Pons (tissue), 1 donor: Measurements from ENCODE around the gene PTPRH.
"Not testable (repeated sequence)": the region's sequence is repeated elsewhere in the genome, so short reads cannot be mapped to it uniquely, and the experiment has no call there.

Experiments
- DNase-seq: peaks from one replicate; pipeline ENCODE4 v3.0.0-alpha.2; 2016; ENCODE audit warnings: low spot score

The PTPRH gene

DNA sequence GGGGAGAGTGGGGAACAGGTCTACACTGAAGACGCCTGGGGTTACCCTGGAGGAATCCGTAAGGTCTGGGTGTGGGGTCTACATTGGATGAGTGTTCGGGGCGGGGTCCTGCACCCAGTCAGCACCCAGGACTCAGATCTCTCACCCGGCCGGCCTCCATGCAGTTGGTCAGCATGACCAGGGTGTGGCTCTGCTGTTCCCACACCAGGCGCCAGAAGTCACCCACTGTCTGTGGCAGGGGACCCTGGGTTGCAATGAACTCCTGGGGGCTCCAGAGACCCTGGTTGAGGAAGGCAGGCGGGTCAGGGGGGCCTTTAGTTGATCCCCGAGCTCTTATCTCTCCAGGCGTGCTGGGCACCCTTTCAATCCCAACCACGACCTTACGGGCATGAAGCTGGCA is 23.2 kb downstream of the PTPRH start:
- no peak for DNase-seq

DNA sequence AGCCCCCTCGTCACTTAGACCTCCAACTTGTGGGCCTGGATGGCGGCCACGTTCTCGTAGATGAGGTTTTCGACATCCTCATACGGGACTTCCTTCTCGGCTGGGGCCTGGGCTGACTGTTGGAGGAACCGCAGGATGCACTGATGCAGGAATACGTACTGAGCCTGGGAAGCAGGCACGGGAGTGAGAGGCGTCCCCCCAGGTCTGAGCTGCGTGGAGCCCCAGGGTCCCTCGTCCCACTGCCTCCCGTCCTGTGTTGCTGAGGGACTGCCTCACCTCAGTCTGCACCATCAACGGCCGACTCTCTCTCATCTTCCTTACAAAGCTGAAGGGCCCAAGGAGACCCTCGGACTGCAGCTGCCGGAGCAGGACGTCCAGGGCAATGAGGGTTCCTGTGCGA is 27.6 kb downstream of the PTPRH start:
- DNase-seq = no peak

DNA sequence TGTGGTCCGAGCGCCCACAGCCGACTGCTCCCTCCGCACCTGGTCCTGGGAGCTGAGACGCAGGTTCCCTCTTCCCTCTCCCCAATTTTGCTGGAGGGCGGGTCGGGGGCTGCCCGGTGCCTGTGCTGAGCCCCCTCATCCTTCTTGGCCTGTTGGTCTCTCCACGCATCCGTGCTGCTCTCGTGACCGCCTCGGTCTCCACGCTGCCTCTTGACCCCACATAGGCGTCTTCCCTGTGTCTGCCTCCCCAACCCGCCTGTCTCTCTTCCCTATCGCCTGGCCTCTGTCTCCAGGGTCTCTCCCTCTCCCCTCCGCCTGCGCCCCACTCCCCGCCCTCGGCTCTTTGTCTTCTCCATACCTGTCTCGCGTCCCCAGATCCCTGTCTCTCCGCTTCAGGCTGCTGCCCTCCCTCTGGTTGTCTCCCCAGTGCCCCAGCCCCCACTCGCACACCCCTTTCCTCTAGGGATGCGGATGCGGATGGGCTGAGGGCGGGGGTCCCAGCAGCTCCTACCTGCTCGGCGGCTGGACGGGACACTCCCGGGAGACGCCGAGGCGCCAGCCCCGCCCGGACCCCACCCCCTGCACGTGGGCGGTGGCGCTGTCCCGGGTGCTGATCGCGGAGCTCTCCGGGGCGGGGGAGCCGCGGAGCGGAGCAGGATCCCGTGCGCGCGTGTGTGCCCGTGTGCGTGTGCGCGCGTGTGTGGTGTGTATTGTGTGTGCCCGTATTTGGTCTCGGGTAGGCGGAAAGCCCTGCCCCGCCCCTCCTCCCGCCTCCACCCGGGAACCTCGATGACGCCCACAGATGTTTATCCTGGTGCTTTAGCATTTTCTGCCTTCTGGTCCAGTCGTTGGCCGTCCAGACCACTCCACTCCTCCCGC is 29.5 kb downstream of the PTPRH start, which contains the start of gene SYT5:
SYT5 (minus strand) TSS at position 684 of the 879 bp plus-strand sequence. CDS start 1,248 bp downstream, outside the sequence.
- DNase-seq = no peak

DNA sequence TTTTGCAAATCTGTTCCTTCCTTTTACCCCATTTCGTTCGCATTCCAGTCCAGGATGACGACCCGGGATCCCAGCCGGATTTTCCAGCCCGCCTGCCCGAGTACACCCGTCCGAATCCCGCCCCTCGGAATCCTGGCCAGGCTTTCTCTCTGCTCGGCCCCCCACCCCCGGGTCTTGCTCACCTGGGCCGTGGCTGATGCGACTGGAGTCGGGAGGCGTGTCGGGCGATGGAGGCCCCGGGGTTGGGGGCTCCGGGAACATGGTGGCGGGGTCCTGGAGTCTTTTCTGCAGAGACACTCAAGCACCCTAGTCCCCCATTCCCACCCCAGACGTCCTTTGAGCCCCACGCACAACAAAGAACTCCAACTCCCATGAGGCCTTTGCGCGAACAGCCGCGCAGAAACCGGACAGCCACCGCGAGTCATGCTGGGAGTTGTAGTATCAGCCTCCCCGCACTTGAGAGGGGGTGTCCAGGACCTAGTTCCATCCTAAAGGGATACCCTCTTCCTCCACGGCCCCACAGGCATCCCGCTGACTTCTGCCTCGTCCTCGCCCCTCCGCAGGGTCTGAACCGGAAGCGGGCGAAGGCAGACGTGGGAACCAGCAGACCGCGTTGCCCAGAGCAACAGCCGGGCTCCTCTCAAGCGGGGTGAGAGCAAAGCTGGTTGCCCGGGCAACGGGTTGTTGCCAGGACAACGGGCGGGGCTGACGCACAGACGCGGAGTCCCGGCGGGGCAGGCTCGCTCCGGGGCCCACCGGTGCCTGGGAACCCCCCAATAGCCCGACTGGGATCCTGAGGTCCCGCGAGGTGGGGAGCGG is 30.3 kb downstream of the PTPRH start:
- peak; percentile 55 for DNase-seq

DNA sequence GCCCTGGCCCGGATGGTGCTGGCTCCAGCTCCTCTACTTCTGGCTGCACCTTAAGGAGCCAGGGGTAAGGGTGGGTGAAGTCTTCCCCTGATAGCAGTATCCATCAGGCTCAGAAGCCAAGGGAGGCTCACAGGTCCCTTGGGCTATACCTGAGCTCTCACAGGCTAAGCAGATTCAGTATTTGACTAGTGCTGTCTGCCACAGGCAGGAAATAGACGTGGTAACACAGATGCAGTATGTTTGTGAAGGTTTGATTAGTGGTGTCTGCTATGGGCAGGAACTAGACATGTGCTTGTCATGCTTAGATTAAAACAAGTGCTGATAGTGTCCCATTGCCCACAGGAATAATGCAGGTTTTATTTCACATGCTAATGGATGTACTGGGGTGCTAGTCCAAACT is 33.2 kb downstream of the PTPRH start:
- DNase-seq = no peak

DNA sequence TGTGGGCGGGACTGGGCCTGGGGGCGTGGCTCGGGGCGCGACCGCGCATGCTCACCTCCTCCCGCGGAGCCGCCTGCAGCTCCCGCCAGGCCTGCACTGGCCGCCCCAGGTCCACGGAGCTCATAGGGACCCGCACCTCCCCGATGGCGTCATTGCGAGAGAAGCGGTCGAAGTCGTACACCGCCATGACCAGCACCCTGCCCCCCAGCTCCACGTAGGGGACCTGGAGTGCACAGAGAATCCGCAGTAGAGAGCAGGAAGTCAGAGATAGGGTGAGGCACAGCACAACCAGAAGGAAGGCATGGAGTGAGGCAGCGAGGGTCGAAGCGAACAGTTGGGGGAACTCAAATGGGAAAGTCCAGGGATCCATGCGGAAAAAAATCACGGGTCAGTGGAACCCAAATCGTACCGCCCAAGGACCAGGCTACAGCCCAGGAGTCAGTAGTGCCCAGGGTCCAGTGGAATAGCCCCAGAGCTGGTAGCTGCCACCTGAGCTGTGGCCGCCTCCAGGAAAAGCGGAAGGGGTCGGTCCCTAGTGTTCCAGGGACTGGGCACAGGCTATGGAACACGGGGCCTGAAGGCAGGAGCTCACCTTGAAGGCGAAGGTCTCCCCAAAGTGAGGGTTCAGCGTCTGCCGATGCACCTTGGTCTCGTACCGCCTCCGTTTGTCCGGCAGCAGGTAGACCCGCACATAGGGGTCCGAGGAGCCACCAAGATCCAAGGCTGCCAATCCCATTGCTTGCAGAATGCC is 34.0 kb downstream of the PTPRH start:
- no peak for DNase-seq

DNA sequence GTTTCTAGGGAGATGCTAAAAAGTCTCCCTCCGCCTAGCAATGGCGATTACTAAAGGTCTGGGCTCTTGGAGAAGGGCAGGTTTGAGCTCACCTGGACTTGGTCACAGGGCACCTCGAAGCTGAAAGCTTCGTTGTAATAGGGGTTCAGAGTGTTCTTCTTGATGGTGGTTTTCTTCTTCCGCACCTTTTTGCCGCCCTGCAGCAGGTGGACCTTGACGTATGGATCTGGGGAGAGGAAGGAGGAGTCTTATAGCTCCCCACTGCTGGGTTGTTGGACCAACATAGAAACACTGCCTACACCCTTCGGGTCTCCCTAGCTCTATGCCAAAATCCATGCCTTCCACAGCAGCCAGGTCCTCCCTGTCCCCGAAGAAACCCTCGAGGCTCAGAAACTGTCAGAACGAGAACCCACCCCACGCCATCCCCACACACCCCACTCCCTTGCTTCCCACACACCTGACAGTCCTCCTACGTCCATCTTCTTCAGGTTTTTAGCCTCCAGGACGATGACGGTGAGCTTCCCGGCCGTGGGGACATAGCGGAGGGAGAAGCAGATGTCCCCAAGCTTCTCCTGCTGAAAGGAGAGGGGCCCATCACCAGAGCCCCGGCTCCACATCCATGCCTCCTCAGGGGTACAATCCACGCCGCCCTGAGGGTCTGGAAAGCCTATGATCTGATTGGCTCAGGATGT is 34.7 kb downstream of the PTPRH start:
- DNase-seq = no peak

DNA sequence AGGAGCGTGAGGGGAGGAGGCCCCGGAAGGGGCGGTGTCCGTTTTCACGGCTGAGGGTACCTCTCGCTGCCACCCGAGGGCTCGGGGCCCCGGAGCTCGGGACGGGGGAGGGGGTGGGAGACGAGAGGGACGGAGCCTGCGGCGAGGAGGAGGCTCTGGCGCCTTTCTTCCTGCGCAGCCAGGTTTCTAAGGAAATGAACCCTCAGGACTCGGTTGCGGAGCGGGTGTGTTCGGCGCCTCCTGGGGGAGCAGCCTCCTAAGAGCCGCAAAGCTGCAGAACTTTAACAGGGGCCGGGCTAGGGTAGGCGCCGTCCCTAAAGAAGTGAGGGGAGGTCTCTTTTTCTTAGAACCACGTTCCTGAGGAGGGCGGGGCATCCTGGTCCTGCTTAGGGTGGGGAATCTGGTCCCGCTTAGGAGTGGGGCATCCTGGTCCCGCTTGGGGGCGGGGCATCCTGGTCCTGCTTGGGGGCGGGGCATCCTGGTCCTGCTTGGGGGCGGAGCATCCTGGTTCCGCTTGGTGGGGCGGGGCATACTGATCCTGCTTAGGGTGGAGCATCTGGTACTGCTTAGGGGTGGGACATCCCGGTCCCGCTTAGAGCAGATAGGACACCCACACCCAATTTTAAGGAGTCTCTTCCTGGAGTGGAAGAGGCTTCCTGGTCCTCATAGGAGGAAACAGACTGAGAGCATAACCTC is 35.4 kb downstream of the PTPRH start:
- peak; percentile 20 for DNase-seq

DNA sequence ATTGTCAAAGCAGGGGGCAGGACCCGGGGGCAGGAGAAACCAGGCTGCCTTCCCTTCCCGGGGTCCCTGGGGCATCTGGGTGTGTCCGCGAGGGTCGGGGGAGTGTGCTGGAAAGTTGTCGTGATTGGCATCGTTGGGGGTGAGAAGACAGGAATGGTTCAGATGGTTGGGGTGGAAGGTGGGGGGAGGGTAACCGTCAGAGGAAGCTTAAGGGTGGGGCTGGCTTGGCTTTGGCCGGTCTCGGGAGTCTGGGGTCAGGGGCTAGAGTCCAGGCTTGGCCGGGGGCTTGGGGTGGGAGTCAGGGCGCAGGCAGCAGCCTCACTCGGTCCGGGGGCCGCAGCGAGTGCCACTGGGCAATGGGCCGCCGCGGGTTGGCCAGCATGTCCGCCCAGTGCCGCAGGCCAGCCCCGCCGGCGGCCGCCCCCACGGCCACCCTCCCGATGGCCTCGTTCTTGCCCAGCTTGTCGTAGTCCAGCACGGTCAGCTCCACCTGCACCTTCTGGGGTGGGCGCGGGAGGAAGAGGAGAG is 36.1 kb downstream of the PTPRH start:
- no peak for DNase-seq

DNA sequence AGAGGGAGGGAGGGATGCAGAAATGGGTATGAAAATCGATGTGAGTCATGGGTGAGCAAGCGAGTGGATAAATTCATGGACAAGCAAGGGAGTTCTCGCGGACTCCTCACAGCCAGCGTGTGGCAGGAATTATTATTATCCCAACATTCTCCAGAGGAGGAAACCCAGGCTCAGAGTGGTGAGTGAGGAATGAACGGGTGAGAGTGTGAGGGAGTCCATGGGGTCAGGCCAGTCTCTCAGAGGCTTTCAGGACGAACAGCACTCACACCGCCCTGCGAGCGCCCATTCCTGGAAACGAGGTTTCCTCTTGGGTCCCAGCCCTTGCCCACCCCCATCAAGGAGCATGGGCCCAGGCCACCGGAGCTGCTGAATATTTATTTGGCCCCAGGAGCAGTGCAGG is 36.6 kb downstream of the PTPRH start:
- DNase-seq = no peak

DNA sequence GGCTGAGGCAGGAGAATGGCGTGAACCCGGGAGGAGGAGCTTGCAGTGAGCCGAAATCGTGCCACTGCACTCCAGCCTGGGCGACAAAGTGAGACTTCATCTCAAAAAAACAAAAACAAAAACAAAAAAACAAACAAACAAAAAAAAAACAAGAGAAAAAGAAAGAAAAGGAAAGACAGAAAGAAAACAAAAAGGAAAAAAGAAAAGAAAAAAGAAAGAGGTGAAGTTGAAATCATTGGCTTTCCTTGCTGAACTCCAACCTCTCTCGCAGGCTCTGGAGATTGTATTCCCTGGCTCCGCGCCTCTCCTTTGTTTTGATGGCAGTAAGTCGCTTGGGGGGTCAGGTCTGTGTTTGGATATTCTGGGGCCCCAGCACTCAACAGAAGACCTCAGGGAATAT is 37.0 kb downstream of the PTPRH start:
- DNase-seq = not testable (repeated sequence)

DNA sequence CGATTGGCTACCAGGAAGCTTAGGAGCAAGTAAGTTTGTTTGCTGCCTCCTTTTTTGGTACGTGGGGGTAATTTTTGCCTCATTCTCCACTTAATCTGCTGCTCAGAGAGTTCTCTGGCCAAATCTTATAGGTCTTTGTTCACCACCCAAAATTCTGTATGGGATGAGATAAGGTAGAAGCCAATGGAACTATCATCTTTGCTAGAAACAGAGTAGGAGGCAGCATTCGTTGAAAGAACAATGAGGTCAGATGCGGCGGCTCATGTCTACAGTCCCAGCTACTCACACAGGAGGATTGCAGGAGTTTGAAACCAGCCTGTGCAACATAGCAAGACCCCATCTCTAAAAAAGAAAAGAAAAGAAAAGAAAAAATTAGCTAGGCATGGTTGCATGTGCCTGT is 37.9 kb downstream of the PTPRH start:
- DNase-seq = no peak

DNA sequence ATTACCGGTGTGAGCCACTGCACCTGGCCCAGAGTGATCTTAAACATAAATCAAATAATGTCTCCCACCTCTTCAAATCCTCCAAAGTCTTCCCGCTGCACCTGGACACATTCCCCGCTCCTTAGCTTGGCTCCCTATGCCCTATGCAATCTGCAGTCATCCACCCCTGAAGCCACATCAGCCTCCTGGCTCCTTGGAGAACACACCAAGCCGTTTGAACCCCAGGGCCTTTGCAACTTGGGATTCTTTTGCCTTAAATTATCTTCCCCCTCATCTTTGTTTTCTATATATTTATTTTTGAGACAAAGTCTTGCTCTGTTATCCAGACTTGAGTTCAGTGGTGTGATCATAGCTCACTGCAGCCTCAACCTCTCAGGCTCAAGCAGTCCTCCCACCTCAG is 40.2 kb downstream of the PTPRH start:
- no peak for DNase-seq

DNA sequence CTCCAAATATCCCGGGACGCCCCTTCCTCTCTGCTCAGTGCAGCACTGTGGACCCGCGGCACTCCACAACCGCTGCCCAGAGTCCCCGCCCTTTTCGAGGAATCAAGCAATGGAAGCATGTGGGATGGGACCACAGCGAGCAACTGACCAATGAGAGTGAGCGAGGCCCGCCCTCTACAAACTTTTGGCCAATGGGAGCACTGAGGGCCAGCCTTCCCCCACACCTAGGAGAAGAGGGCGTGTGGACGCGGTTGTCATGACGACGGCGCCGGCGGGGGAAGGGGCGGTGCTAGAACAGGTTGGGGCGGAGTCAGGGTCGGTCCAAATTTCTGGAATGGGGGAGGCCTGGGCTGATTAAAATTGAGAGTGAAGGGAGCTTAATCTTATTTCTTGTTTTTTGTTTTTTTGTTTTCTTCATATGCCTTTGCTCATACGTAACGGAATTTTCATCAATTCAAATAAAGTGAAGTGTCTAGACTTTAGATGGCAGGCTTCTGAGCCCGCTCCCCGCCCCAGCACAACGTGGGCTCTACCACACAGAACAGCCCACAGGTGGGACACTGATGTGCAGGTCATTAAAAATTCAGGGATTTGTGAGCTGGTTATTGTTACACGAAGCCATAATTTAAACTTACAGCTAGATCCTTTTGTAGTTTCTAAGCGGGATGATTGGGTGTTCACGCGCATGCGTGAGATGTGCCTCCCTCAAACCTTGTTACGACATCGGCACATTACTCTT is 42.6 kb downstream of the PTPRH start, which contains the start of gene DNAAF3:
DNAAF3 (minus strand) TSS at position 84 of the 739 bp plus-strand sequence. CDS start 200 bp downstream, outside the sequence.
- DNase-seq = peak; percentile 96

DNA sequence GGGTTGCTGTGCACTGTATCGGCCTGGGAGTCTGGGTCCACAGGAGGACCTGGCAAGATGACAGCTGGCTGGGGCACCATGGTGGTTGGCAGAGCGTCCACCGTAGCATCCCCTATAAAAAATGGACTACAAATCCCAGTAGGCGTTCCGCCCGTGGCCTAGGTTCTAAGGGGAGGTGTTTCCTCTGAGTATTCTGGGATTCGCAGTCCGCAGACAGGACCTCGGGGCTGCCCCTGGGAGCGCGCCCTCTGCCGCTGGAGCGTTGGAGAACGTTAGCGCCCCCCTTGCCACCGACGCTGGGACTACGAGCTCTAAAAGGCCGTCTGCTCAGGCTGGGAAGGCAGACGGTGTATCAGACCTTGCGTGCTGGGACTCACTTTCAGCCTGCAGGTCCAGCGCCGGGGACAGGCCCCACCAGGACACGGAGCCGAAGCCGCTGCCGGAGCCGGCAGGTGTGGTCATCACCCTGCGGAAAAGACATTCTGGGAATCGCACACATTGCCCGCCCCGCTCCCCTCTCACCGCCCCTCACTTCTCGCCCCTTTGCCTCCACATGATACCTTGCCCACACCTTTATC is 43.3 kb downstream of the PTPRH start:
- peak; percentile 69 for DNase-seq

DNA sequence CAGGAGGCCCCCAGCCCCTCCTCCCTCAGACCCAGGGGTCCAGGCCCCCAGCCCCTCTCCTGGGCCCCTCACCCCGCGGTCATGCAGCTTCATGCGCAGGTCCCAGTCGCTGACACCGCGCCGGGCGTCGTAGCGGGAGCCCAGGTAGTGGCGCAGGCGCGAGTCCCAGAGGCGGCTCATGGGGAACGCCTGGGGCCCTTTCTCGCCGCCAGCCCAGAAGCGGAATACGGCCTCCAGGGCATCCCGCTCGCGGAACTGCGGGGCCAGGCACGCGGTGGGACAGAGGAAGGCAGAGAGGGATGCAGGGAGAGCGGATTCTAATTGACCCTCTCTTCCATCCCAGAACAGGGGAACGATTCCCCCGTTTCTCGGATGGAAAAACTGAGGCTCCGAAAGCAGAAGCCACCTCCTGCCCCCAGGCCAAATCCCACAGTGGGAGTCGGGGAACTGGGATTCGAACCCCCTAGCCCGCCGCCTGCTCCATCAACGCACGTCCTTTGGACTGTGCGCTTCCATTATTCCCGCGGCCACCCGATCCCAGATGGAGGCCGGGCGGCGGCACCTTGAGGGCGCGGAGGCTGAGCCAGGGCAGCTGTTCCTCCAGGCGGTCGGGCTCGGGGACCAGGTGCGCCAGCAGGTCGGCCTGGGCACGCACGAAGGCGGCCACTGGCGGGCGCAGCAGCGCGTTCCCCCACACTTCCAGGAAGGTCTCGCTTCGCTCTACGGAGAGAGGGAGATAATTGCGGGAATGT is 47.6 kb downstream of the PTPRH start:
- no peak for DNase-seq

DNA sequence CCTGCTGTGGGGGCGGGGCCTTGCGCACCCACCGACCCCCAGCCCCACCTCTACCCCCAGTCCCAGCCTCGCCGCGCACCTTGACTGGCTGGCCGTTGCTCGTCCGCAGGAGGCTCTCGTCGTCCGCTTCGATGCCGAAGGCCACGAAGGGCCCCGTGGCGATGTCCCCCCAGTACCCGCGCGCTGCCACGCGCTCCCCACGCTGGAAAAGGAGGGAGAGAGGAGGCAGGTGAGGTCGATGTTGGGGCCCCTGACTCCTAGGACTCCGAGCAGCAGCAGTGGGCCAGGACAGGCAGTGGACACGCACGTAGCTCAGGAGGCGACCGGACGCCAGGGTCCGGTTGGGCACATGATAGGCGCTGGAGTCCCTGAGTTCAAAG is 48.3 kb downstream of the PTPRH start:
- DNase-seq = no peak

DNA sequence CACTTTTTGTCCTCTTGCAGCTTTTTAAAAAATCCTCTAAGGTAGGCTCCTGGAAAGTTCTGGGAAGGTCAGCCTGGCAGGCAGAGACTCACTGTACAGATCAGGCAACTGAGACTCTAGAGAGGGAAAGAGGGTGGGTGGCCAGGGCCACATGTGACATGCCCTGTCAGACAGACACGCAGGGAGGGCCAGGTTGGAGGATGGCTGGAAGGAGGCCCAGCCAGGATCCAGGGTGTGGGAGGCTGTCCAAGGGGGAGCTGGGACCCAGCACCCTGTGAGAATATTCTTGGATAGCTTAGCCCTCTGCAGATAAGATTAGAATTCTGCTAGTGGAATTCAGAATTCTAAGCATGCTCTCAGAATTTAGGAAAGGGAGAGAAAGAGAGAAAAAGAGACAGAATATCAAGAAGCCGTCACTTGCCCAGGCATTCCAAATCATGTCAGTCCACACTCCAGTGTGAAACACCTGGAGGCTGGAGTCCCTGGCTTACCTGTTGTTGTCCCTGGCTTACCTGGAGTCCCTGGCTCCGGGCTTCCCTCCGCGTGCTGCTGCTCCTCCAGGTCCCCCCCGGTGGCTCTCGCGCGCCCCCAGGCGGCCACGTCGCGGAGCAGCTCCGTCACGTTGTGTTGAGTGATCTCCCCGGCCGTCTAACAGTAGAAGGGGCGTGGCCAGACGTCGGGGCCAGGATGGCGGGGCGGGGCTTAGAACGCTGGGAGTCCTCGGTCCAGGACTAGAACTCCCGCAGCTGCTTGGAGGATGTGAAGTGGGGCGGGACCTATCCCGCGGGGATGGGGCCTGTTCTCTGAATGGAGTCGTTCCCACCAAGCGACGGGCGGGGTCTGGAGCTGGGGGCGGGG is 48.9 kb downstream of the PTPRH start:
- DNase-seq = peak; percentile 46
